ENCODE data around the gene EP300. TPM values are rescaled to one million over a fixed set of nuclear protein-coding genes. Genes with fewer than 3 reads are reported as not detected.
"Not testable (repeated sequence)": the region's sequence is repeated elsewhere in the genome, so short reads cannot be mapped to it uniquely, and the experiment has no call there.

Gene EP300
- total and polyA plus RNA-seq, 2 donors (not counting 1 experiment from before 2014, with no cell fraction given): 9.1 to 41.0 TPM

DNA sequence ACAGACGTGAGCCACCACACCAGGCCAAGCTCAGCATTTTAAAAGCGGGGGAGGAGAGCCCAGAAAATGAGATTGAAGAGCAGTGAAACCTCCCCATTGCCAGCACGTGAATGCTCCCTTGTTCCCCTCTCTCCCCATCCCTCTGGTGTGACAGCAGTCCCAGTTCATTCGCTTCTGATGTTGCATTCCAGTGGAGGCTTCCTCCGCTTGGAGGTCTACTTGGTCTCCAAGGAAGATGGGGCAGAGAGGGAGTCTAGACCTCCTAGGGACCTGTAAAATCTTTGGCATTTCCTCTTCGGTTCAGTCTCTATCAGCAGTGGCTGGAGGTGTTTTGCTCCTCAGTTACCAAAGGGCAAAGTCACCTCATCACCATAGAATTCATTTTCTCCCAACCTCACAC is 30.2 kb upstream of the EP300 start:
- TF ChIP-seq EZH2 (IDR thresholded peaks at IDR 0.05; ENCODE audit: low read length, missing control alignments): no peak
- TF ChIP-seq, protein P1, sequence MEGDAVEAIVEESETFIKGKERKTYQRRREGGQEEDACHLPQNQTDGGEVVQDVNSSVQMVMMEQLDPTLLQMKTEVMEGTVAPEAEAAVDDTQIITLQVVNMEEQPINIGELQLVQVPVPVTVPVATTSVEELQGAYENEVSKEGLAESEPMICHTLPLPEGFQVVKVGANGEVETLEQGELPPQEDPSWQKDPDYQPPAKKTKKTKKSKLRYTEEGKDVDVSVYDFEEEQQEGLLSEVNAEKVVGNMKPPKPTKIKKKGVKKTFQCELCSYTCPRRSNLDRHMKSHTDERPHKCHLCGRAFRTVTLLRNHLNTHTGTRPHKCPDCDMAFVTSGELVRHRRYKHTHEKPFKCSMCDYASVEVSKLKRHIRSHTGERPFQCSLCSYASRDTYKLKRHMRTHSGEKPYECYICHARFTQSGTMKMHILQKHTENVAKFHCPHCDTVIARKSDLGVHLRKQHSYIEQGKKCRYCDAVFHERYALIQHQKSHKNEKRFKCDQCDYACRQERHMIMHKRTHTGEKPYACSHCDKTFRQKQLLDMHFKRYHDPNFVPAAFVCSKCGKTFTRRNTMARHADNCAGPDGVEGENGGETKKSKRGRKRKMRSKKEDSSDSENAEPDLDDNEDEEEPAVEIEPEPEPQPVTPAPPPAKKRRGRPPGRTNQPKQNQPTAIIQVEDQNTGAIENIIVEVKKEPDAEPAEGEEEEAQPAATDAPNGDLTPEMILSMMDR (conservative IDR thresholded peaks at IDR 0.05 in 1 of 2, IDR thresholded peaks at IDR 0.05 in 1 of 2; ENCODE audit: low read depth in 1 of 2, low read length in 2 of 2): no peak
- H3K4me3 ChIP-seq (replicated peaks in 1 of 4; ENCODE audit: control extremely low read depth in 1 of 4, insufficient read depth in 1 of 4, low read depth in 3 of 4, low read length in 4 of 4): no peak overlapping the region
- H3K27ac ChIP-seq (ENCODE audit: insufficient read depth, low read length): no peak overlapping the region
- no peaks in the 10 kb centered on the region for H4K20me1 ChIP-seq (ENCODE audit: control insufficient read depth, extremely low read depth, insufficient read depth, low read length)
- H3K4me2 ChIP-seq (ENCODE audit: extremely low read depth, insufficient read depth, low read length): no peak overlapping the region
- no peaks in the 10 kb centered on the region for H3K9me3 ChIP-seq (ENCODE audit: control insufficient read depth, insufficient read depth, low read depth, low read length)
- no peaks in the 10 kb centered on the region for H3K36me3 ChIP-seq (ENCODE audit: control insufficient read depth, insufficient read depth, low read length)
- no peaks in the 10 kb centered on the region for H3K27me3 ChIP-seq (ENCODE audit: control insufficient read depth, insufficient read depth, low read length)
- no peak overlapping the region for H3K9ac ChIP-seq (ENCODE audit: insufficient read depth, low read length)
- H2AFZ ChIP-seq (ENCODE audit: low read length): no peak overlapping the region
- no peaks in the 10 kb centered on the region for H3K4me1 ChIP-seq (ENCODE audit: control insufficient read depth, extremely low read depth, insufficient read depth, low read length)
- no peaks in the 10 kb centered on the region for H3K79me2 ChIP-seq (ENCODE audit: control insufficient read depth, insufficient read depth, low read length)
- DNase-seq (ENCODE audit: low read depth in 2 of 2): no peak

DNA sequence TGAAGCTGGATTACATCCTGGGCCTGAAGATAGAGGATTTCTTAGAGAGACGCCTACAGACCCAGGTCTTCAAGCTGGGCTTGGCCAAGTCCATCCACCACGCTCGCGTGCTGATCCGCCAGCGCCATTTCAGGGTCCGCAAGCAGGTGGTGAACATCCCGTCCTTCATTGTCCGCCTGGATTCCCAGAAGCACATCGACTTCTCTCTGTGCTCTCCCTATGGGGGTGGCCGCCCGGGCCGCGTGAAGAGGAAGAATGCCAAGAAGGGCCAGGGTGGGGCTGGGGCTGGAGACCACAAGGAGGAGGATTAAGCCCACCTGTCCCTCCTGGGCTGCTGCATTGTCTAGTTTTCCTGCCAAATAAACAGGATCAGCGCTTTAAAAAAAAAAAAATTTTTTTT is 28.1 kb upstream of the EP300 start:
- H3K79me2 ChIP-seq (ENCODE audit: control insufficient read depth, insufficient read depth, low read length); H3K4me2 ChIP-seq (ENCODE audit: extremely low read depth, insufficient read depth, low read length); H3K9ac ChIP-seq (ENCODE audit: insufficient read depth, low read length); H3K27me3 ChIP-seq (ENCODE audit: control insufficient read depth, insufficient read depth, low read length); DNase-seq (ENCODE audit: low read depth in 2 of 2); H3K27ac ChIP-seq (ENCODE audit: insufficient read depth, low read length); H2AFZ ChIP-seq (ENCODE audit: low read length); H3K4me1 ChIP-seq (ENCODE audit: control insufficient read depth, extremely low read depth, insufficient read depth, low read length); H3K36me3 ChIP-seq (ENCODE audit: control insufficient read depth, insufficient read depth, low read length); H3K9me3 ChIP-seq (ENCODE audit: control insufficient read depth, insufficient read depth, low read depth, low read length); H3K4me3 ChIP-seq (replicated peaks in 1 of 4; ENCODE audit: control extremely low read depth in 1 of 4, insufficient read depth in 1 of 4, low read depth in 3 of 4, low read length in 4 of 4); H4K20me1 ChIP-seq (ENCODE audit: control insufficient read depth, extremely low read depth, insufficient read depth, low read length): not testable (repeated sequence)

DNA sequence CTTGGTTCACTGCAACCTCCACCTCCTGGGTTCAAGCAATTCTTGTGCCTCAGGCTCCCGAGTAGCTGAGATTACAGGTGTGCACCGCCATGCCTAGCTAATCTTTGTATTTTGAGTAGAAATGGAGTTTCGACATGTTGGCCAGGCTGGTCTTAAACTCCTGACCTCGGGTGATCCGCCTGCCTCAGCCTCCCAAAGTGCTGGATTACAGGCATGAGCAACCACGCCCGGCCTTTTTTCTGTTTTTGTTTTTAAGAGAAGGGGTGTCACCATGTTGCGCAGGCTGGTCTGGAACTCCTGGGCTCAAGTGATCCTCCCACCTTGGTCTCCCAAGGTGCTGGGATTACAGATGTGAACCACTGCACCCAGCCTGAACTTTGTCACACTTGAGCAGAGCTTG is 26.1 kb upstream of the EP300 start:
- H3K79me2 ChIP-seq (ENCODE audit: control insufficient read depth, insufficient read depth, low read length); H3K9ac ChIP-seq (ENCODE audit: insufficient read depth, low read length); H3K4me2 ChIP-seq (ENCODE audit: extremely low read depth, insufficient read depth, low read length); H2AFZ ChIP-seq (ENCODE audit: low read length); H3K9me3 ChIP-seq (ENCODE audit: control insufficient read depth, insufficient read depth, low read depth, low read length); H3K36me3 ChIP-seq (ENCODE audit: control insufficient read depth, insufficient read depth, low read length); H3K4me1 ChIP-seq (ENCODE audit: control insufficient read depth, extremely low read depth, insufficient read depth, low read length); H3K27ac ChIP-seq (ENCODE audit: insufficient read depth, low read length); H4K20me1 ChIP-seq (ENCODE audit: control insufficient read depth, extremely low read depth, insufficient read depth, low read length); DNase-seq (ENCODE audit: low read depth in 2 of 2); H3K27me3 ChIP-seq (ENCODE audit: control insufficient read depth, insufficient read depth, low read length); H3K4me3 ChIP-seq (replicated peaks in 1 of 4; ENCODE audit: control extremely low read depth in 1 of 4, insufficient read depth in 1 of 4, low read depth in 3 of 4, low read length in 4 of 4): not testable (repeated sequence)

DNA sequence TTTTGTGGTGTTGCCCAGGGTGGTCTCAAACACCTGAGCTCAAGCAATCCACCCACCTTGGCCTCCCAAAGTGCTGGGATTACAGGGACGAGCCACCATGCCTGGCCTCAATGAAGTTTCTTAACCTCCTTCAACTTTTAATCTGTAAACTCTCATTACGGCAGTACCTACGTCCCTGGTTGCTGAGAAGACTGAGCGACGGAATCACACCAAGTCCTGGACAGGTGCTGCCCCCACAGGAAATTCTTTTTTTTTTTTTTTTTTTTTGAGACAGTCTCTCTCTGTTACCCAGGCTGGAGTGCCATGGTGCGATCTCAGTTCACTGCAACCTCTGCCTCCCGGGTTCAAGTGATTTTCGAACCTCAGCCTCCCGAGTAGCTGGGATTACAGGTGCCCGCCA is 24.4 kb upstream of the EP300 start:
- not testable (repeated sequence) for H3K27ac ChIP-seq (ENCODE audit: insufficient read depth, low read length); H2AFZ ChIP-seq (ENCODE audit: low read length); DNase-seq (ENCODE audit: low read depth in 2 of 2); H3K4me3 ChIP-seq (replicated peaks in 1 of 4; ENCODE audit: control extremely low read depth in 1 of 4, insufficient read depth in 1 of 4, low read depth in 3 of 4, low read length in 4 of 4); H3K9me3 ChIP-seq (ENCODE audit: control insufficient read depth, insufficient read depth, low read depth, low read length); H3K4me1 ChIP-seq (ENCODE audit: control insufficient read depth, extremely low read depth, insufficient read depth, low read length); H3K27me3 ChIP-seq (ENCODE audit: control insufficient read depth, insufficient read depth, low read length); H3K79me2 ChIP-seq (ENCODE audit: control insufficient read depth, insufficient read depth, low read length); H3K4me2 ChIP-seq (ENCODE audit: extremely low read depth, insufficient read depth, low read length); H3K9ac ChIP-seq (ENCODE audit: insufficient read depth, low read length); H3K36me3 ChIP-seq (ENCODE audit: control insufficient read depth, insufficient read depth, low read length); H4K20me1 ChIP-seq (ENCODE audit: control insufficient read depth, extremely low read depth, insufficient read depth, low read length)

Measured in fibroblast of lung (primary cell).